ENCODE data around the gene ECE1.

- TF ChIP-seq, protein P1, sequence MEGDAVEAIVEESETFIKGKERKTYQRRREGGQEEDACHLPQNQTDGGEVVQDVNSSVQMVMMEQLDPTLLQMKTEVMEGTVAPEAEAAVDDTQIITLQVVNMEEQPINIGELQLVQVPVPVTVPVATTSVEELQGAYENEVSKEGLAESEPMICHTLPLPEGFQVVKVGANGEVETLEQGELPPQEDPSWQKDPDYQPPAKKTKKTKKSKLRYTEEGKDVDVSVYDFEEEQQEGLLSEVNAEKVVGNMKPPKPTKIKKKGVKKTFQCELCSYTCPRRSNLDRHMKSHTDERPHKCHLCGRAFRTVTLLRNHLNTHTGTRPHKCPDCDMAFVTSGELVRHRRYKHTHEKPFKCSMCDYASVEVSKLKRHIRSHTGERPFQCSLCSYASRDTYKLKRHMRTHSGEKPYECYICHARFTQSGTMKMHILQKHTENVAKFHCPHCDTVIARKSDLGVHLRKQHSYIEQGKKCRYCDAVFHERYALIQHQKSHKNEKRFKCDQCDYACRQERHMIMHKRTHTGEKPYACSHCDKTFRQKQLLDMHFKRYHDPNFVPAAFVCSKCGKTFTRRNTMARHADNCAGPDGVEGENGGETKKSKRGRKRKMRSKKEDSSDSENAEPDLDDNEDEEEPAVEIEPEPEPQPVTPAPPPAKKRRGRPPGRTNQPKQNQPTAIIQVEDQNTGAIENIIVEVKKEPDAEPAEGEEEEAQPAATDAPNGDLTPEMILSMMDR (IDR thresholded peaks at IDR 0.05): no peak
- peak; percentile 60 for TF ChIP-seq EP300 (IDR thresholded peaks at IDR 0.05)
Measured at GRCh38 chr1:21318714-21319159, 28.5 kb upstream of the ECE1 start.

Data from ovary (tissue), 3 donors.